Measurements from ENCODE around the gene CACYBP.

- TF ChIP-seq, protein P1, sequence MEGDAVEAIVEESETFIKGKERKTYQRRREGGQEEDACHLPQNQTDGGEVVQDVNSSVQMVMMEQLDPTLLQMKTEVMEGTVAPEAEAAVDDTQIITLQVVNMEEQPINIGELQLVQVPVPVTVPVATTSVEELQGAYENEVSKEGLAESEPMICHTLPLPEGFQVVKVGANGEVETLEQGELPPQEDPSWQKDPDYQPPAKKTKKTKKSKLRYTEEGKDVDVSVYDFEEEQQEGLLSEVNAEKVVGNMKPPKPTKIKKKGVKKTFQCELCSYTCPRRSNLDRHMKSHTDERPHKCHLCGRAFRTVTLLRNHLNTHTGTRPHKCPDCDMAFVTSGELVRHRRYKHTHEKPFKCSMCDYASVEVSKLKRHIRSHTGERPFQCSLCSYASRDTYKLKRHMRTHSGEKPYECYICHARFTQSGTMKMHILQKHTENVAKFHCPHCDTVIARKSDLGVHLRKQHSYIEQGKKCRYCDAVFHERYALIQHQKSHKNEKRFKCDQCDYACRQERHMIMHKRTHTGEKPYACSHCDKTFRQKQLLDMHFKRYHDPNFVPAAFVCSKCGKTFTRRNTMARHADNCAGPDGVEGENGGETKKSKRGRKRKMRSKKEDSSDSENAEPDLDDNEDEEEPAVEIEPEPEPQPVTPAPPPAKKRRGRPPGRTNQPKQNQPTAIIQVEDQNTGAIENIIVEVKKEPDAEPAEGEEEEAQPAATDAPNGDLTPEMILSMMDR (IDR thresholded peaks at IDR 0.05; ENCODE audit: insufficient read depth, low read length, poor library complexity, severe bottlenecking): no peak
- TF ChIP-seq EZH2phosphoT487 (conservative IDR thresholded peaks at IDR 0.05; ENCODE audit: low read length): no peak
These were observed 41.4 kb upstream of the CACYBP start for GRCh38 chr1:174958396-174958795.
